Osteocyte (in vitro differentiated cells): ENCODE measurements around the gene TEF. TPM values are rescaled to one million over a fixed set of nuclear protein-coding genes. Genes with fewer than 3 reads are reported as not detected.

Experiments used
- DNase-seq: peaks from one replicate; pipeline ENCODE4 v3.0.0; 2021; ENCODE audit warnings: mixed read lengths; ENCODE audit not compliant: unreplicated experiment; ENCODE audit errors: extremely low spot score
- H3K27ac Mint-ChIP-seq: one replicate; pipeline ENCODE4 v1.8.0; 2021; ENCODE audit warnings: mild to moderate bottlenecking, mixed read lengths; ENCODE audit not compliant: unreplicated experiment
- H3K27me3 Mint-ChIP-seq: one replicate; pipeline ENCODE4 v1.8.0; 2021; ENCODE audit warnings: mixed read lengths; ENCODE audit not compliant: unreplicated experiment
- H3K36me3 Mint-ChIP-seq: one replicate; pipeline ENCODE4 v1.8.0; 2021; ENCODE audit warnings: mixed read lengths; ENCODE audit not compliant: unreplicated experiment
- H3K4me1 Mint-ChIP-seq: one replicate; pipeline ENCODE4 v1.8.0; 2021; ENCODE audit warnings: mixed read lengths; ENCODE audit not compliant: unreplicated experiment
- H3K4me3 Mint-ChIP-seq: one replicate; pipeline ENCODE4 v1.8.0; 2021; ENCODE audit warnings: mild to moderate bottlenecking, moderate library complexity, mixed read lengths; ENCODE audit not compliant: unreplicated experiment
- H3K9me3 Mint-ChIP-seq: one replicate; pipeline ENCODE4 v1.8.0; 2021; ENCODE audit warnings: mixed read lengths; ENCODE audit not compliant: unreplicated experiment
- CTCF ChIP-seq: fragments of 200-600 bp; sonication (generic); IDR thresholded peaks from 2 replicates; pipeline ENCODE4 v1.5.0; 2021; ENCODE audit warnings: antibody characterized with exemption, mild to moderate bottlenecking, moderate library complexity
- total RNA-seq: library from RNA; stranded (reverse); gene quantifications from 2 replicates; pipeline ENCODE4 v1.2.1, GENCODE V29; 2021

Gene TEF
- total RNA-seq, 1 donor from 2014 or later = 5.7 TPM

- Mint-ChIP-seq H3K9me3 (no peaks in the 10 kb centered on the region), H3K4me3 (peak overlapping the region; percentile 95), H3K27ac (peak overlapping the region; percentile 95), H3K4me1 (peaks cover 28% of the 10 kb centered on the region), H3K36me3 (peaks cover 11% of the 10 kb centered on the region), H3K27me3 (no peaks in the 10 kb centered on the region)
- TF ChIP-seq CTCF = no peak
- no peak for DNase-seq
Measured at GRCh38 chr22:41446057-41446501, 64.3 kb downstream of the TEF start.

- Mint-ChIP-seq H3K27me3 (no peaks in the 10 kb centered on the region), H3K36me3 (peaks cover 11% of the 10 kb centered on the region), H3K4me1 (peaks cover 25% of the 10 kb centered on the region), H3K4me3 (peak within 1 kb of the TSS; percentile 95), H3K27ac (peak within 1 kb of the TSS; percentile 95), H3K9me3 (no peaks in the 10 kb centered on the region)
- no peak for TF ChIP-seq CTCF
- peak; percentile 97 for DNase-seq
Measured at GRCh38 chr22:41446639-41447434, 65.1 kb downstream of the TEF start, which contains the start of gene TOB2. Gene TOB2 (minus strand): TSS chr22:41446801. CDS start chr22:41437345, 9,456 bp downstream.

GRCh38 chr22:41447435-41448188, 65.9 kb downstream of the TEF start:
- Mint-ChIP-seq H3K27me3 (no peaks in the 10 kb centered on the region), H3K36me3 (peaks cover 10% of the 10 kb centered on the region), H3K27ac (peak overlapping the region; percentile 95), H3K4me1 (peaks cover 18% of the 10 kb centered on the region), H3K4me3 (peak overlapping the region; percentile 95), H3K9me3 (no peaks in the 10 kb centered on the region)
- no peak for TF ChIP-seq CTCF
- peak; percentile 90 for DNase-seq

- DNase-seq = peak; percentile 97
- H3K27ac Mint-ChIP-seq = peak overlapping the region; percentile 95
Measured at GRCh38 chr22:41448189-41448808, 66.6 kb downstream of the TEF start.

More at GRCh38 chr22:41448189-41448808, 66.6 kb downstream of the TEF start:
- H3K4me3 Mint-ChIP-seq = peak overlapping the region; percentile 95
- H3K9me3 Mint-ChIP-seq = no peaks in the 10 kb centered on the region
- peaks cover 3% of the 10 kb centered on the region for H3K36me3 Mint-ChIP-seq
- peaks cover 13% of the 10 kb centered on the region for H3K4me1 Mint-ChIP-seq
- H3K27me3 Mint-ChIP-seq = no peaks in the 10 kb centered on the region
- no peak for TF ChIP-seq CTCF

Other genes with a start within 250 kb of the TEF start
- 25.9 and 26.4 TPM in 2 replicates for gene L3MBTL2, start 176.6 kb upstream of the TEF start, total RNA-seq
- gene CHADL, start 141.0 kb upstream of the TEF start, total RNA-seq = 0.43 TPM in 1 of 2 replicates, not detected in the other
- gene RANGAP1, start 95.8 kb upstream of the TEF start, total RNA-seq = 49.0 and 49.7 TPM in 2 replicates
- gene ZC3H7B, start 80.4 kb upstream of the TEF start, total RNA-seq = 82.8 and 85.0 TPM in 2 replicates
- gene TOB2, start 64.9 kb downstream of the TEF start, total RNA-seq = 44.5 and 45.9 TPM in 2 replicates
- 29.0 and 30.9 TPM in 2 replicates for gene PHF5A, start 86.8 kb downstream of the TEF start, total RNA-seq
- 71.8 and 77.3 TPM in 2 replicates for gene ACO2, start 87.2 kb downstream of the TEF start, total RNA-seq
- 38.2 and 39.7 TPM in 2 replicates for gene POLR3H, start 162.5 kb downstream of the TEF start, total RNA-seq
- 5.2 and 5.3 TPM in 2 replicates for gene CSDC2, start 179.1 kb downstream of the TEF start, total RNA-seq
- 49.7 and 49.8 TPM in 2 replicates for gene PMM1, start 207.9 kb downstream of the TEF start, total RNA-seq
- gene DESI1, start 239.1 kb downstream of the TEF start, total RNA-seq = 26.2 and 29.9 TPM in 2 replicates
- gene XRCC6, start 239.4 kb downstream of the TEF start, total RNA-seq = 211 and 218 TPM in 2 replicates